BE2C (cell line): Measurements from ENCODE around the gene ATG16L1.

Experiments used
- DNase-seq: peaks from one replicate; pipeline ENCODE4 v3.0.0-alpha.2; 2020
- H3K27me3 ChIP-seq: fragments of 250-450 bp; sonication (Bioruptor Pico); 2 replicates; pipeline ENCODE4 v1.5.1; 2020; ENCODE audit warnings: mild to moderate bottlenecking
- H3K36me3 ChIP-seq: fragments of 250-450 bp; sonication (Bioruptor Pico); 2 replicates; pipeline ENCODE4 v1.5.1; 2020; ENCODE audit warnings: mild to moderate bottlenecking
- H3K4me1 ChIP-seq: fragments of 250-450 bp; sonication (Bioruptor Pico); 2 replicates; pipeline ENCODE4 v1.5.1; 2020
- H3K4me3 ChIP-seq: 2 replicates; pipeline ENCODE4 v1.5.1; 2011; ENCODE audit warnings: low read depth, low read length
- H3K9me3 ChIP-seq: fragments of 250-450 bp; sonication (Bioruptor Pico); 2 replicates; pipeline ENCODE4 v1.5.1; 2020
- CTCF ChIP-seq: IDR thresholded peaks from 2 replicates; pipeline ENCODE4 v1.5.1; 2012; ENCODE audit warnings: mild to moderate bottlenecking, low read depth, low read length

The ATG16L1 gene

GRCh38 chr2:233281553-233281952, 30.1 kb downstream of the ATG16L1 start:
- Histone ChIP-seq H3K36me3 (peaks cover 74% of the 10 kb centered on the region), H3K27me3 (no peaks in the 10 kb centered on the region), H3K4me1 (peaks cover 8% of the 10 kb centered on the region), H3K9me3 (no peaks in the 10 kb centered on the region), H3K4me3 (no peak overlapping the region)
- TF ChIP-seq CTCF, result no peak
- DNase-seq, result no peak

- H3K36me3 ChIP-seq, result peaks cover 77% of the 10 kb centered on the region
These were observed 30.6 kb downstream of the ATG16L1 start for GRCh38 chr2:233281992-233282603.

GRCh38 chr2:233285921-233286320, 34.4 kb downstream of the ATG16L1 start:
- H3K4me3 ChIP-seq, result no peak overlapping the region
- no peak for DNase-seq
- H3K4me1 ChIP-seq, result peaks cover 5% of the 10 kb centered on the region
- H3K27me3 ChIP-seq, result no peaks in the 10 kb centered on the region
- no peaks in the 10 kb centered on the region for H3K9me3 ChIP-seq
- TF ChIP-seq CTCF, result no peak
- H3K36me3 ChIP-seq, result peaks cover 75% of the 10 kb centered on the region

More at GRCh38 chr2:233281992-233282603, 30.6 kb downstream of the ATG16L1 start:
- Histone ChIP-seq H3K4me1 (peaks cover 8% of the 10 kb centered on the region), H3K27me3 (no peaks in the 10 kb centered on the region), H3K4me3 (no peak overlapping the region), H3K9me3 (no peaks in the 10 kb centered on the region)
- no peak for TF ChIP-seq CTCF
- DNase-seq, result no peak

GRCh38 chr2:233287871-233288270, 36.4 kb downstream of the ATG16L1 start:
- TF ChIP-seq CTCF, result no peak
- Histone ChIP-seq H3K9me3 (no peaks in the 10 kb centered on the region), H3K4me1 (peaks cover 5% of the 10 kb centered on the region), H3K4me3 (no peak overlapping the region), H3K36me3 (peaks cover 75% of the 10 kb centered on the region), H3K27me3 (no peaks in the 10 kb centered on the region)
- no peak for DNase-seq

- no peak for TF ChIP-seq CTCF
- H3K27me3 ChIP-seq, result no peaks in the 10 kb centered on the region
- H3K4me3 ChIP-seq, result no peak overlapping the region
- no peaks in the 10 kb centered on the region for H3K9me3 ChIP-seq
- no peak for DNase-seq
- peaks cover 80% of the 10 kb centered on the region for H3K36me3 ChIP-seq
- peaks cover 5% of the 10 kb centered on the region for H3K4me1 ChIP-seq
These were observed 37.2 kb downstream of the ATG16L1 start for GRCh38 chr2:233288663-233289062.

GRCh38 chr2:233289648-233290047, 38.2 kb downstream of the ATG16L1 start:
- H3K4me1 ChIP-seq, result peaks cover 5% of the 10 kb centered on the region
- H3K4me3 ChIP-seq, result no peak overlapping the region
- H3K9me3 ChIP-seq, result no peaks in the 10 kb centered on the region
- peaks cover 82% of the 10 kb centered on the region for H3K36me3 ChIP-seq
- no peak for DNase-seq
- no peaks in the 10 kb centered on the region for H3K27me3 ChIP-seq
- TF ChIP-seq CTCF, result no peak
